Chondrocyte (in vitro differentiated cells): ENCODE data around the gene CASZ1. TPM values are rescaled to one million over a fixed set of nuclear protein-coding genes. Genes with fewer than 3 reads are reported as not detected.

Experiments
- DNase-seq: peaks from one replicate; pipeline ENCODE4 v3.0.0; 2021; ENCODE audit warnings: mixed read lengths, low spot score
- H3K27ac Mint-ChIP-seq: one replicate; pipeline ENCODE4 v1.8.0; 2021; ENCODE audit warnings: mild to moderate bottlenecking, moderate library complexity, mixed read lengths; ENCODE audit not compliant: unreplicated experiment
- H3K27me3 Mint-ChIP-seq: 2 replicates; pipeline ENCODE4 v1.8.0; 2021; ENCODE audit warnings: low read depth, mixed read lengths
- H3K36me3 Mint-ChIP-seq: 2 replicates; pipeline ENCODE4 v1.8.0; 2021; ENCODE audit warnings: low read depth, mixed read lengths
- H3K4me1 Mint-ChIP-seq: 2 replicates; pipeline ENCODE4 v1.8.0; 2021; ENCODE audit warnings: low read depth, mild to moderate bottlenecking, mixed read lengths
- H3K4me3 Mint-ChIP-seq: one replicate; pipeline ENCODE4 v1.8.0; 2021; ENCODE audit warnings: mild to moderate bottlenecking, moderate library complexity, mixed read lengths; ENCODE audit not compliant: unreplicated experiment
- H3K9me3 Mint-ChIP-seq: 2 replicates; pipeline ENCODE4 v1.8.0; 2021; ENCODE audit warnings: low read depth, mixed read lengths
- total RNA-seq: library from RNA; stranded (reverse); gene quantifications from 3 replicates; pipeline ENCODE4 v1.2.1, GENCODE V29; 2021
- TF ChIP-seq, protein P1 (sequence below): fragments of 200-600 bp; sonication (generic); IDR thresholded peaks from 2 replicates; pipeline ENCODE4 v1.5.0; 2021; ENCODE audit warnings: antibody characterized with exemption, mild to moderate bottlenecking, moderate library complexity

The CASZ1 gene
- total RNA-seq, 1 donor from 2014 or later, result 4.1 TPM

DNA sequence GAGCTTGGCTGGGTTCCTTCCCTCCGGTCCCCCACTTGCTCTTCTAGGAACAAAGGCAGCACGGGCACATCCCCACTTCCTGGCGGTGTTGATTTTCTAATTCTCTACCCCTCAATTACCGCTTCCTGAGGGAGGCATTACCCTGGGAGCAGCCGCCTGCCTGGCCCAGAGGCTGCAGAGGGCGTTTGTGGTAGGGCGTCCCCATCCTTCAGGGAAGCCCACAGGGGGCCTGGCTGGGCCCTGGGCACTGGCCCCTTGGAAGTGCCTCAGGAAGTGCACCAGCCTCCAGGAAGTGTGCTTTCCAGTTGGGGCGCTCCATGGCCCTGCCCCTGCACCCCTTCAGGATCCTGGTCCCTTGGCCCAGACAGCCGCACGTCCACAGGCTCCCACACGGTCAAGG, 42.1 kb upstream of the CASZ1 start:
- Mint-ChIP-seq H3K4me1 (peaks cover 5% of the 10 kb centered on the region), H3K27me3 (peaks cover 24% of the 10 kb centered on the region), H3K36me3 (peaks cover 4% of the 10 kb centered on the region), H3K27ac (no peak overlapping the region), H3K9me3 (peaks cover 2% of the 10 kb centered on the region), H3K4me3 (no peak overlapping the region)
- no peak for DNase-seq
- TF ChIP-seq, protein P1, sequence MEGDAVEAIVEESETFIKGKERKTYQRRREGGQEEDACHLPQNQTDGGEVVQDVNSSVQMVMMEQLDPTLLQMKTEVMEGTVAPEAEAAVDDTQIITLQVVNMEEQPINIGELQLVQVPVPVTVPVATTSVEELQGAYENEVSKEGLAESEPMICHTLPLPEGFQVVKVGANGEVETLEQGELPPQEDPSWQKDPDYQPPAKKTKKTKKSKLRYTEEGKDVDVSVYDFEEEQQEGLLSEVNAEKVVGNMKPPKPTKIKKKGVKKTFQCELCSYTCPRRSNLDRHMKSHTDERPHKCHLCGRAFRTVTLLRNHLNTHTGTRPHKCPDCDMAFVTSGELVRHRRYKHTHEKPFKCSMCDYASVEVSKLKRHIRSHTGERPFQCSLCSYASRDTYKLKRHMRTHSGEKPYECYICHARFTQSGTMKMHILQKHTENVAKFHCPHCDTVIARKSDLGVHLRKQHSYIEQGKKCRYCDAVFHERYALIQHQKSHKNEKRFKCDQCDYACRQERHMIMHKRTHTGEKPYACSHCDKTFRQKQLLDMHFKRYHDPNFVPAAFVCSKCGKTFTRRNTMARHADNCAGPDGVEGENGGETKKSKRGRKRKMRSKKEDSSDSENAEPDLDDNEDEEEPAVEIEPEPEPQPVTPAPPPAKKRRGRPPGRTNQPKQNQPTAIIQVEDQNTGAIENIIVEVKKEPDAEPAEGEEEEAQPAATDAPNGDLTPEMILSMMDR, result no peak

DNA sequence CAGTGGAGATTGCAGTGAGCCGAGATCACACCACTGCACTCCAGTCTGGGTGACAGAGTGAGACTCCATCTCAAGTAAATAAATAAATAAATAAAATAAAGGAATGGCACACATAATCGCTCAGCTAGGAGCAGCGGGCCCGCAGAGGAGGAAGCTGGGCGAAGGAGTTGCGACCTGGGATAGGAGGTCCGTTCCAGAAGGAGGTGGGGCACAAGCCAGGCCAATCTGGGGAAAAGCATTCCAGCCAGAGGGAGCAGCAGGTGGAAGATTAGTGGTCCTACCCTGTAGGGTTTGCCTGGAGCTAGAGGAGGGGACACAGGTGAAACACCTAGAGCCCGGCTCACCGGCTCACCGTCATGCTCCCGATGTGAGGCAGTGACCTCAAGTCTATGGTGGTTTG, 40.3 kb upstream of the CASZ1 start:
- H3K4me1 Mint-ChIP-seq, result peaks cover 5% of the 10 kb centered on the region
- H3K36me3 Mint-ChIP-seq, result peaks cover 2% of the 10 kb centered on the region
- no peak overlapping the region for H3K4me3 Mint-ChIP-seq
- H3K27ac Mint-ChIP-seq, result no peak overlapping the region
- H3K9me3 Mint-ChIP-seq, result no peaks in the 10 kb centered on the region
- H3K27me3 Mint-ChIP-seq, result peaks cover 27% of the 10 kb centered on the region
- TF ChIP-seq, protein P1, result no peak
- DNase-seq, result no peak

DNA sequence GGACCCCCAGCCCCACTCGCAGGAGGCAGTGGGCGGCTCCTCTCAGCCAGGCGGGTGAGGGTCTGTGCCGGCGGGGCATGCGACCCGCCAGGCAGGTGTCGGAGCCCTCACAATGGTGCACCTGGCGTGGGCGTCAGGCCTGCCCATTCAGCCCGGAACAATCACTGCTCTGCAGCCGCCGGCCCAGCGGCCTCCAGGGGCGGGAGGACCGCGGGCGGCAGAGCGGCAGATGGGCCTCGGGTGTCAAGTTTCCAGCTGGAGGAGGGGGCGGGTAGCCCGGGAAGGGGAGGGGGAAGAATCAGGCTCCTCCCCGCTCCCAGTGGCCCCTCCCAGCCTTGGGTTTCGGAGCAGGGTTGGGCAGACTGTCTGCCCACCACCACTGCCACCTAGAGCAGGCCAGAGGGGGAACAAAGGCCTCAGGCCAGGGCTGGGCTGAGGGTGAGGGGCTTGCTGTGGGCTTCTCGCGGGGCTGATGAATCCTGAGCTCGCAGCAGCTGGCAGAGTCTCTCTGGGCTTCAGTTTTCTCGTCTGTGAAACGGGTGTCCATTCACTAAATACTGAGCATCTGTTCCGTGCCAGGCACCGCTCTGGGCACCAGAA, 39.5 kb upstream of the CASZ1 start:
- Mint-ChIP-seq H3K9me3 (no peaks in the 10 kb centered on the region), H3K4me3 (no peak overlapping the region), H3K27ac (no peak overlapping the region), H3K4me1 (peaks cover 5% of the 10 kb centered on the region), H3K36me3 (peaks cover 2% of the 10 kb centered on the region), H3K27me3 (peaks cover 20% of the 10 kb centered on the region)
- TF ChIP-seq, protein P1, result peak; percentile 27
- DNase-seq, result no peak

DNA sequence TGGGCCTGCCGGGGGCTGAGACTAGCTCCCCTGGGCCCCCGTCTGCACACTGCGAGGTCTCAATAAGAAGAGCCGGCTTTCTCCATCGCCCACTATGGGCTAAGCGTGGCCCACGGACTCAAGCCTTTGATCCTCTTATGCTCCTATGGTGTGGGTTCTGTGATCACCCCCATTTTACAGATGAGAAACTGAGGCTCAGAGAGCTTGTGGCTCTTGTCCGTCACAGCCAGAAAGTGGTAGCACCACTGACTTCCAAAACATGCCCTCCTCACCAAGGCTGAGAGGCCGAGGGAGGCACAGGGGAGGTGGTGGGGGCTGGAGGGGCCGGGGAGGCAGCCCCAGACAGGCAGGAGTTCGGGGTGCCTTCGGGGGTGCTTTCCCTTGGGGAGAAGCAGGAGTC, 39.0 kb upstream of the CASZ1 start:
- H3K36me3 Mint-ChIP-seq, result peaks cover 2% of the 10 kb centered on the region
- no peak for DNase-seq
- H3K27me3 Mint-ChIP-seq, result peaks cover 20% of the 10 kb centered on the region
- no peak overlapping the region for H3K4me3 Mint-ChIP-seq
- no peak overlapping the region for H3K27ac Mint-ChIP-seq
- peaks cover 5% of the 10 kb centered on the region for H3K4me1 Mint-ChIP-seq
- no peaks in the 10 kb centered on the region for H3K9me3 Mint-ChIP-seq
- TF ChIP-seq, protein P1, result no peak

DNA sequence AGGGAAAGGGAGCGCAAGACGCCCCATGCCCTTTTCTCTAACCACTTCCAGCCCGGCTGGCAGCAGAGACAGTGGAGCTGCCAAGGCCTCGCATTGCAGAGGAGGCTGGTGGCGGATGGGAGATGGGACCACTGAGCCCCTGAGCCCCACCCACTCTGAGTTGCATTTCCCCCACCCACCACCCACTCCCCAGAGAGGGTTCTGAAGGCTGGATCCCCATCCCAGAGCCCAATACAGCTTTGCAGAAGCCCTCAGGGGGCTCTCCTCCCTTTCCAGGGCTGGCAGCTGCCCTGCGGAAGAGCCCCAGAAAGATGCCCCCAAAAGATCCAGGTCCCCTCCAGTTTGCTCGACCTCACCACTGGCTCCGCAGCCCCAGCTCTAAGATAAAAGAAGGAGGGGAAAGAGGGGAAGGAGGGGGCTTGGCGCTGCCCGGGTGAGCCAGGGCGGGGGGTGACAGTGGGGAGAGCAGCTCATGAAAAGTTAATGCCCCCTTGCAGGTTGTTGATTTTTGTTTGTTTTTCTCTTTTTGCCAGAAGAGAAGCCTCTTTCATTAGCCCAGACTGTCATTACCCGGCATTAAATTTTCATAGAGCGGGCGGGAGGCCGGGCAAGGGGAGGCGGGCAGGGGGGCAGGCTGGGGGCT, 38.4 kb upstream of the CASZ1 start:
- TF ChIP-seq, protein P1, result no peak
- H3K36me3 Mint-ChIP-seq, result peaks cover 2% of the 10 kb centered on the region
- peaks cover 22% of the 10 kb centered on the region for H3K27me3 Mint-ChIP-seq
- H3K4me1 Mint-ChIP-seq, result peaks cover 5% of the 10 kb centered on the region
- no peak for DNase-seq
- H3K9me3 Mint-ChIP-seq, result no peaks in the 10 kb centered on the region
- H3K27ac Mint-ChIP-seq, result no peak overlapping the region
- H3K4me3 Mint-ChIP-seq, result no peak overlapping the region
